ENCODE results near the gene ERCC5. TPM values are rescaled to one million over a fixed set of nuclear protein-coding genes. Genes with fewer than 3 reads are reported as not detected.
A peak's percentile ranks its signal among the peaks of the same experiment; 100 is the strongest.

Gene ERCC5
- total RNA-seq, 1 donor from 2014 or later = 39.4 TPM

GRCh38 chr13:102854675-102855074 is 8.8 kb downstream of the ERCC5 start:
- peak; percentile 68 for DNase-seq
- intact Hi-C loops (cut with micrococcal nuclease) = no loop called here
- H3K4me3 Mint-ChIP-seq = peak overlapping the region; percentile 29
- H3K27ac Mint-ChIP-seq = peak overlapping the region; percentile 84
- no peaks in the 10 kb centered on the region for H3K27me3 Mint-ChIP-seq
- H3K9me3 Mint-ChIP-seq = no peaks in the 10 kb centered on the region
- H3K4me1 Mint-ChIP-seq = peaks cover 24% of the 10 kb centered on the region
- peaks cover 53% of the 10 kb centered on the region for H3K36me3 Mint-ChIP-seq (ENCODE audit: low read depth)

- H3K9me3 Mint-ChIP-seq = no peaks in the 10 kb centered on the region
- H3K27me3 Mint-ChIP-seq = no peaks in the 10 kb centered on the region
- peaks cover 13% of the 10 kb centered on the region for H3K4me1 Mint-ChIP-seq
- intact Hi-C loops (cut with micrococcal nuclease) = no loop called here
- peak; percentile 53 for DNase-seq
- H3K4me3 Mint-ChIP-seq = no peak overlapping the region
- no peak overlapping the region for H3K27ac Mint-ChIP-seq
- peaks cover 62% of the 10 kb centered on the region for H3K36me3 Mint-ChIP-seq (ENCODE audit: low read depth)
Observed at GRCh38 chr13:102856557-102856956, 10.7 kb downstream of the ERCC5 start.

- intact Hi-C loops (cut with micrococcal nuclease) = no loop called here
Observed at GRCh38 chr13:102862624-102863210, 16.9 kb downstream of the ERCC5 start.

GRCh38 chr13:102863590-102863989 is 17.8 kb downstream of the ERCC5 start:
- H3K4me3 Mint-ChIP-seq = no peak overlapping the region
- H3K9me3 Mint-ChIP-seq = no peaks in the 10 kb centered on the region
- peaks cover 9% of the 10 kb centered on the region for H3K4me1 Mint-ChIP-seq
- H3K27ac Mint-ChIP-seq = no peak overlapping the region
- no peaks in the 10 kb centered on the region for H3K27me3 Mint-ChIP-seq
- intact Hi-C loops (cut with micrococcal nuclease) = no loop called here
- no peak for DNase-seq
- H3K36me3 Mint-ChIP-seq (ENCODE audit: low read depth) = peaks cover 70% of the 10 kb centered on the region

More at GRCh38 chr13:102862624-102863210, 16.9 kb downstream of the ERCC5 start:
- Mint-ChIP-seq H3K4me1 (peaks cover 9% of the 10 kb centered on the region), H3K27ac (no peak overlapping the region), H3K4me3 (no peak overlapping the region), H3K27me3 (no peaks in the 10 kb centered on the region), H3K36me3 (ENCODE audit: low read depth) (peaks cover 74% of the 10 kb centered on the region), H3K9me3 (no peaks in the 10 kb centered on the region)
- no peak for DNase-seq

GRCh38 chr13:102868366-102868936 is 22.6 kb downstream of the ERCC5 start:
- Mint-ChIP-seq H3K36me3 (ENCODE audit: low read depth) (peaks cover 59% of the 10 kb centered on the region), H3K4me3 (no peak overlapping the region), H3K27ac (no peak overlapping the region), H3K27me3 (no peaks in the 10 kb centered on the region), H3K9me3 (no peaks in the 10 kb centered on the region), H3K4me1 (peaks cover 24% of the 10 kb centered on the region)
- intact Hi-C loops (cut with micrococcal nuclease) = no loop called here
- no peak for DNase-seq

GRCh38 chr13:102869948-102870676 is 24.3 kb downstream of the ERCC5 start:
- H3K4me3 Mint-ChIP-seq = no peak overlapping the region
- H3K9me3 Mint-ChIP-seq = no peaks in the 10 kb centered on the region
- peaks cover 50% of the 10 kb centered on the region for H3K36me3 Mint-ChIP-seq (ENCODE audit: low read depth)
- peak overlapping the region; percentile 68 for H3K27ac Mint-ChIP-seq
- no peak for DNase-seq
- no peaks in the 10 kb centered on the region for H3K27me3 Mint-ChIP-seq
- peaks cover 22% of the 10 kb centered on the region for H3K4me1 Mint-ChIP-seq
- intact Hi-C loops (cut with micrococcal nuclease) = loop anchor here (5.0 to 10.0 kb wide), 2 partner anchors 47 to 475 kb away; no protein-coding TSS in a partner anchor

- peaks cover 22% of the 10 kb centered on the region for H3K4me1 Mint-ChIP-seq
- H3K36me3 Mint-ChIP-seq (ENCODE audit: low read depth) = peaks cover 51% of the 10 kb centered on the region
- H3K4me3 Mint-ChIP-seq = no peak overlapping the region
- H3K27ac Mint-ChIP-seq = peak overlapping the region; percentile 68
- H3K9me3 Mint-ChIP-seq = no peaks in the 10 kb centered on the region
- intact Hi-C loops (cut with micrococcal nuclease) = loop anchor here (5.0 to 10.0 kb wide), 2 partner anchors 46 to 476 kb away; no protein-coding TSS in a partner anchor
- no peaks in the 10 kb centered on the region for H3K27me3 Mint-ChIP-seq
- DNase-seq = peak; percentile 81
Observed at GRCh38 chr13:102870677-102871415, 25.0 kb downstream of the ERCC5 start.

- Mint-ChIP-seq H3K36me3 (ENCODE audit: low read depth) (peaks cover 53% of the 10 kb centered on the region), H3K4me3 (no peak overlapping the region), H3K27me3 (no peaks in the 10 kb centered on the region), H3K27ac (peak overlapping the region; percentile 67), H3K4me1 (peaks cover 24% of the 10 kb centered on the region), H3K9me3 (no peaks in the 10 kb centered on the region)
- intact Hi-C loops (cut with micrococcal nuclease) = loop anchor here (5.0 to 10.0 kb wide), 2 partner anchors 45 to 477 kb away; no protein-coding TSS in a partner anchor
- DNase-seq = no peak
Observed at GRCh38 chr13:102872131-102872530, 26.3 kb downstream of the ERCC5 start.

GRCh38 chr13:102872531-102872930 is 26.7 kb downstream of the ERCC5 start:
- no peak overlapping the region for H3K4me3 Mint-ChIP-seq
- H3K4me1 Mint-ChIP-seq = peaks cover 23% of the 10 kb centered on the region
- intact Hi-C loops (cut with micrococcal nuclease) = loop anchor here (5.0 to 10.0 kb wide), 2 partner anchors 45 to 478 kb away; no protein-coding TSS in a partner anchor
- no peak for DNase-seq
- H3K27me3 Mint-ChIP-seq = no peaks in the 10 kb centered on the region
- peaks cover 49% of the 10 kb centered on the region for H3K36me3 Mint-ChIP-seq (ENCODE audit: low read depth)
- H3K9me3 Mint-ChIP-seq = no peaks in the 10 kb centered on the region
- H3K27ac Mint-ChIP-seq = peak overlapping the region; percentile 67

GRCh38 chr13:102873653-102874052 is 27.8 kb downstream of the ERCC5 start:
- no peak for DNase-seq
- Mint-ChIP-seq H3K4me3 (no peak overlapping the region), H3K9me3 (no peaks in the 10 kb centered on the region), H3K36me3 (ENCODE audit: low read depth) (peaks cover 43% of the 10 kb centered on the region), H3K4me1 (peaks cover 22% of the 10 kb centered on the region), H3K27ac (no peak overlapping the region), H3K27me3 (no peaks in the 10 kb centered on the region)
- intact Hi-C loops (cut with micrococcal nuclease) = loop anchor here (5.0 to 10.0 kb wide), 2 partner anchors 44 to 479 kb away; no protein-coding TSS in a partner anchor

GRCh38 chr13:102875256-102875655 is 29.4 kb downstream of the ERCC5 start:
- H3K4me3 Mint-ChIP-seq = no peak overlapping the region
- no peaks in the 10 kb centered on the region for H3K27me3 Mint-ChIP-seq
- intact Hi-C loops (cut with micrococcal nuclease) = loop anchor here (10.0 kb wide), 1 partner anchor 480 kb away; no protein-coding TSS in a partner anchor
- peaks cover 36% of the 10 kb centered on the region for H3K36me3 Mint-ChIP-seq (ENCODE audit: low read depth)
- no peaks in the 10 kb centered on the region for H3K9me3 Mint-ChIP-seq
- DNase-seq = no peak
- no peak overlapping the region for H3K27ac Mint-ChIP-seq
- peaks cover 17% of the 10 kb centered on the region for H3K4me1 Mint-ChIP-seq

- H3K27ac Mint-ChIP-seq = no peak overlapping the region
- peaks cover 7% of the 10 kb centered on the region for H3K4me1 Mint-ChIP-seq
Observed at GRCh38 chr13:102877303-102877702, 31.5 kb downstream of the ERCC5 start.

GRCh38 chr13:102878481-102878880 is 32.6 kb downstream of the ERCC5 start:
- no peak overlapping the region for H3K27ac Mint-ChIP-seq
- peaks cover 5% of the 10 kb centered on the region for H3K4me1 Mint-ChIP-seq
- peaks cover 21% of the 10 kb centered on the region for H3K36me3 Mint-ChIP-seq (ENCODE audit: low read depth)
- no peaks in the 10 kb centered on the region for H3K9me3 Mint-ChIP-seq
- intact Hi-C loops (cut with micrococcal nuclease) = loop anchor here (10.0 kb wide), 1 partner anchor 484 kb away; no protein-coding TSS in a partner anchor
- H3K4me3 Mint-ChIP-seq = no peak overlapping the region
- DNase-seq = no peak
- H3K27me3 Mint-ChIP-seq = no peaks in the 10 kb centered on the region

More at GRCh38 chr13:102877303-102877702, 31.5 kb downstream of the ERCC5 start:
- intact Hi-C loops (cut with micrococcal nuclease) = loop anchor here (10.0 kb wide), 1 partner anchor 483 kb away; no protein-coding TSS in a partner anchor
- Mint-ChIP-seq H3K36me3 (ENCODE audit: low read depth) (peaks cover 26% of the 10 kb centered on the region), H3K9me3 (no peaks in the 10 kb centered on the region), H3K4me3 (no peak overlapping the region), H3K27me3 (no peaks in the 10 kb centered on the region)
- DNase-seq = no peak
